ENCODE data around the gene KLF13.

DNA sequence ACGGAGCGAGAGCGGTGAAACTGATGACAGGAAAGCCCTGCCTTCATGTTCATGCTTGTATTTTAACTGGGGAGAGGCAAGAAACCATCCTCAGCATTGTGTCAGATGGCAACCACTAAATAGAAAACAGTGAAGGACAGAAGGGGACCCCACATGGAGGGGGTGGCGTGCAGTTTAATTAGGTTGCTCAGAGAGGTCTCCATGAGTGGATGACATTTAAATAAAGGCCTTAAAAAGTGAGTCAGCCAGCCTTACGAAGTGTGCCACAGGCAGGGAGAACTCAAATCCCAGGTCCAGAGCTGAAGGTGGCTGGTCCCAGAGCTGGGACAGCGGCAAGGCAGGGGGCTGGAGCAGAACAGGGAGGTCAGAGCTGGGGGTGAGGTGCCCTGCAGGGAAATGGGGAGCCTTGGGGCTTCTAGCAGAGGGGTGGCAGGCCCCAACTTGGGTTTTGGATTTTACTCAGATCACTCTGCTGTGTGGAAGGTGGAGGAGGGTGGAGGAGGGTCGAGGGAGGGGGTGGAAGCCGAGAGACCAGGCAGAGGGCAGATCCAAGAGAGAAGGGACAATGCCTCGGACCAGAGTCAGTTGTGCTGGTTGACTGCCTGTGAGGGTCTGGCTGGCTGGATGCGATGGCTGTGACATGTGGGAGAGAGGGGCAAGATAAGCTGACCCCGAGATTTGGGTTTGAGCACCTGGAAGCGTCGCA lies 73.7 kb downstream of the KLF13 start:
- TF ChIP-seq FOXA1 (IDR thresholded peaks at IDR 0.05) (no peak), SP1 (IDR thresholded peaks at IDR 0.05) (no peak), L3MBTL2 (conservative IDR thresholded peaks at IDR 0.05) (no peak), NFRKB (IDR thresholded peaks at IDR 0.05) (no peak), FOXM1 (IDR thresholded peaks at IDR 0.05; ENCODE audit: borderline replicate concordance) (no peak), ELF4 (IDR thresholded peaks at IDR 0.05) (no peak), TARDBP (IDR thresholded peaks at IDR 0.05) (no peak), SUZ12 (IDR thresholded peaks at IDR 0.05) (no peak), LEF1 (IDR thresholded peaks at IDR 0.05; ENCODE audit: borderline replicate concordance) (no peak), FOXK2 (IDR thresholded peaks at IDR 0.05) (no peak), HDGF (IDR thresholded peaks at IDR 0.05; ENCODE audit: borderline replicate concordance) (no peak), BHLHE40 (IDR thresholded peaks at IDR 0.05; ENCODE audit: borderline replicate concordance) (no peak), CTBP1 (IDR thresholded peaks at IDR 0.05; ENCODE audit: borderline replicate concordance) (no peak)
- TF ChIP-seq, protein P1, sequence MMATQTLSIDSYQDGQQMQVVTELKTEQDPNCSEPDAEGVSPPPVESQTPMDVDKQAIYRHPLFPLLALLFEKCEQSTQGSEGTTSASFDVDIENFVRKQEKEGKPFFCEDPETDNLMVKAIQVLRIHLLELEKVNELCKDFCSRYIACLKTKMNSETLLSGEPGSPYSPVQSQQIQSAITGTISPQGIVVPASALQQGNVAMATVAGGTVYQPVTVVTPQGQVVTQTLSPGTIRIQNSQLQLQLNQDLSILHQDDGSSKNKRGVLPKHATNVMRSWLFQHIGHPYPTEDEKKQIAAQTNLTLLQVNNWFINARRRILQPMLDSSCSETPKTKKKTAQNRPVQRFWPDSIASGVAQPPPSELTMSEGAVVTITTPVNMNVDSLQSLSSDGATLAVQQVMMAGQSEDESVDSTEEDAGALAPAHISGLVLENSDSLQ (IDR thresholded peaks at IDR 0.05): no peak
